NOMO-1 (cell line): ENCODE measurements around the gene ALKBH4.
"Not testable (repeated sequence)": the region's sequence is repeated elsewhere in the genome, so short reads cannot be mapped to it uniquely, and the experiment has no call there.

ENCODE experiments used
- DNase-seq, 2 experiments: peaks; one replicate each; lab custom pipeline; 2025; ENCODE audit not compliant: unreplicated experiment in 2 of 2; lab: John Stamatoyannopoulos, UW

Gene ALKBH4

GRCh38 chr7:102478314-102479208, 13.9 kb upstream of the ALKBH4 start, which contains the start of gene POLR2J:
Gene POLR2J (minus strand): TSS chr7:102478922. CDS start chr7:102478860, 62 bp downstream.
- DNase-seq = not testable (repeated sequence)

GRCh38 chr7:102474736-102475435, 10.2 kb upstream of the ALKBH4 start:
- not testable (repeated sequence) for DNase-seq

- not testable (repeated sequence) for DNase-seq
Measured at GRCh38 chr7:102474116-102474515, 9.5 kb upstream of the ALKBH4 start.

- DNase-seq = no peak
Measured at GRCh38 chr7:102473271-102473991, 8.8 kb upstream of the ALKBH4 start.

GRCh38 chr7:102472126-102473041, 7.7 kb upstream of the ALKBH4 start:
- DNase-seq = no peak

- DNase-seq = no peak
Measured at GRCh38 chr7:102471791-102472125, 7.1 kb upstream of the ALKBH4 start.

GRCh38 chr7:102469972-102470825, 5.5 kb upstream of the ALKBH4 start:
- DNase-seq = no peak

GRCh38 chr7:102469351-102469971, 4.8 kb upstream of the ALKBH4 start:
- DNase-seq = no peak

- DNase-seq = no peak
Measured at GRCh38 chr7:102468478-102469350, 4.1 kb upstream of the ALKBH4 start.

- no peak for DNase-seq
Measured at GRCh38 chr7:102467581-102468477, 3.2 kb upstream of the ALKBH4 start.

GRCh38 chr7:102466097-102466496, 1.4 kb upstream of the ALKBH4 start:
- no peak for DNase-seq

GRCh38 chr7:102463841-102464576, 654 bp downstream of the ALKBH4 start:
- DNase-seq = no peak

- DNase-seq = no peak
Measured at GRCh38 chr7:102460467-102460866, 4.2 kb downstream of the ALKBH4 start.

GRCh38 chr7:102459221-102459844, 5.3 kb downstream of the ALKBH4 start:
- no peak for DNase-seq

GRCh38 chr7:102457352-102457924, 7.2 kb downstream of the ALKBH4 start:
- DNase-seq = no peak
